ENCODE results near the gene UBE2E1.

DNA sequence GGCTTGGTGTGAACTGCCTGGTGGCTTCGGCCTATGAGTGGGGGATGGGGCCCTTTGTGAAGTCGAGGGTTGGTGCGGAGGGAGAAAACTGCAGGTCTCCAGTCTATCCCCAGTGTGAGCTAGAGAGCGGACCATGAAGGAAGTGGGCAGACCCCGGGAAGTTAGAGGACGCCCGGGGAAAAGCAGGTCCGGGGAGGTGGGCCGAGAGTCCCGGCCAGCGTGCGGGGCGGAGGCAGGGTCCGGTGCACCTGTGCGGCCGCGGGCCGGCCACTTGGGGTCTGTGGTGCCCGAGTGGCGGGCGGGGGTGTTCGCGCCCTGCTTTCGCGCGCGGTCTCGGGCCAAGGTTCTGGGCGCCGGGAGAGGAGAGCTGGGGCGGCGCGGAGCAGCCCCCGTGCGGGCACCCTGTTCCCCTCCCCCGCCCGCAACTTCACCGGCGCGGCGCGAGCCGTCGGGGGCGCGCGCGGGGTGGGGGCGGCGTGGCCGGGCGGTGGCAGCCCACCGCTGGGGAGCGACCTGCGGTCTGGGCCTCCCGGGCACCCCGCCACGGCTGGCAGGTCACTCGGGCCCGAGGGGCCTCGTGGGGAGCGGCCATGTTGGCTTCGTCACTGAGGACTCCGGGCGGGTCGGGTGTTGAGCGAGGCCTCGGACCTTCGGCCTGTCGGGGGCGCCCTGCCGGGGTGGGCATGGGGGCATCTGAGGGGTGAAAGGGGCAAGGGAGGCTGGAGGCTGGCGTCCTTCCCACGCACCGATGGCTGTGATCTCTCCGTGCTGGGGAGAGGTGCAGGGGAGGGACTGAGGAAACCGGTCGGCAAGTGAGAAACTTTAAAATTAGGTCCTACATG is 4.8 kb downstream of the UBE2E1 start:
- TF ChIP-seq, protein P1, sequence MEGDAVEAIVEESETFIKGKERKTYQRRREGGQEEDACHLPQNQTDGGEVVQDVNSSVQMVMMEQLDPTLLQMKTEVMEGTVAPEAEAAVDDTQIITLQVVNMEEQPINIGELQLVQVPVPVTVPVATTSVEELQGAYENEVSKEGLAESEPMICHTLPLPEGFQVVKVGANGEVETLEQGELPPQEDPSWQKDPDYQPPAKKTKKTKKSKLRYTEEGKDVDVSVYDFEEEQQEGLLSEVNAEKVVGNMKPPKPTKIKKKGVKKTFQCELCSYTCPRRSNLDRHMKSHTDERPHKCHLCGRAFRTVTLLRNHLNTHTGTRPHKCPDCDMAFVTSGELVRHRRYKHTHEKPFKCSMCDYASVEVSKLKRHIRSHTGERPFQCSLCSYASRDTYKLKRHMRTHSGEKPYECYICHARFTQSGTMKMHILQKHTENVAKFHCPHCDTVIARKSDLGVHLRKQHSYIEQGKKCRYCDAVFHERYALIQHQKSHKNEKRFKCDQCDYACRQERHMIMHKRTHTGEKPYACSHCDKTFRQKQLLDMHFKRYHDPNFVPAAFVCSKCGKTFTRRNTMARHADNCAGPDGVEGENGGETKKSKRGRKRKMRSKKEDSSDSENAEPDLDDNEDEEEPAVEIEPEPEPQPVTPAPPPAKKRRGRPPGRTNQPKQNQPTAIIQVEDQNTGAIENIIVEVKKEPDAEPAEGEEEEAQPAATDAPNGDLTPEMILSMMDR (IDR thresholded peaks at IDR 0.05; ENCODE audit: low read depth, low read length): no peak
- TF ChIP-seq, protein P2, sequence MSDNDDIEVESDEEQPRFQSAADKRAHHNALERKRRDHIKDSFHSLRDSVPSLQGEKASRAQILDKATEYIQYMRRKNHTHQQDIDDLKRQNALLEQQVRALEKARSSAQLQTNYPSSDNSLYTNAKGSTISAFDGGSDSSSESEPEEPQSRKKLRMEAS (IDR thresholded peaks at IDR 0.05; ENCODE audit: low read depth, low read length): peak; percentile 22; the same call in 1 of the 2 replicates

Data from NB4 (cell line).